Pancreas (tissue), 10 donors: ENCODE results near the gene ANKRD17. TPM values are rescaled to one million over a fixed set of nuclear protein-coding genes. Genes with fewer than 3 reads are reported as not detected.
A peak's percentile ranks its signal among the peaks of the same experiment; 100 is the strongest.

Experiments
- ATAC-seq, 4 donors: fragments of 200-7000 bp; cut with Tn5 transposase; one replicate each; pipeline versions ENCODE4 v1.8.0 to v1.9.1; 2020; ENCODE audit warnings: mild to moderate bottlenecking in 4 of 4, moderate library complexity in 4 of 4
- DNase-seq, 6 donors: peaks; one replicate each; pipeline ENCODE4 v3.0.0-alpha.2; 2020
- FAIRE-seq: peaks from 2 replicates; lab custom pipeline; 2012; peaks lifted over from hg19 to GRCh38; lab: Jason Lieb, UNC
- H3K27ac ChIP-seq, 4 donors: fragments of 200-600 bp; sonication (generic); 1 replicate in 3 of 4; 2 replicates in 1 of 4; pipeline versions ENCODE4 v1.5.0 to v1.8.0; 2020
- H3K27me3 ChIP-seq, 4 donors: fragments of 200-600 bp; one replicate each; pipeline ENCODE4 v1.8.0; 2021
- H3K36me3 ChIP-seq, 3 donors: fragments of 200-600 bp; sonication (generic) in 1 of 3; one replicate each; pipeline versions ENCODE4 v1.5.0 to v1.8.0; 2020 to 2021
- H3K4me1 ChIP-seq, 3 donors: fragments of 200-600 bp; one replicate each; pipeline ENCODE4 v1.8.0; 2021
- H3K4me3 ChIP-seq, 4 donors: fragments of 200-600 bp; sonication (generic) in 2 of 4; one replicate each; pipeline versions ENCODE4 v1.5.0 to v1.8.0; 2020 to 2021
- H3K9me3 ChIP-seq, 4 donors: fragments of 200-600 bp; one replicate each; pipeline ENCODE4 v1.8.0; 2021
- CTCF ChIP-seq, 4 donors: fragments of 200-600 bp; sonication (generic) in 3 of 4; IDR thresholded peaks; one replicate each; pipeline versions ENCODE4 v1.5.0 to v1.8.0; 2021; ENCODE audit warnings: antibody characterized with exemption in 4 of 4
- WGBS, 2 donors: extraction: QIAGEN DNeasy Blood & Tissue Kit; methylation state at CpG; one replicate each; pipeline ENCODE4 v1.1.7; 2013; 5-methylcytosine and 5-hydroxymethylcytosine counted together
- intact Hi-C, 3 donors: fragments of 100-400 bp; cut with DNase I; formaldehyde crosslinking; loops; one replicate each; pipeline versions ENCODE4 v1.11.1 to v1.14.2; 2022
- polyA plus RNA-seq, 2 donors: library from polyadenylated mRNA; stranded (reverse); fragments of 200-250 nt; gene quantifications; one replicate each; pipeline ENCODE4 v1.2.3, GENCODE V29; 2013
- total RNA-seq, 6 donors: library from RNA; stranded (reverse); fragmentation: NEBNext Ultra II Directional in 4 of 6; extraction: Animal tissue kit (Norgen Biotek cat#: 25700) in 4 of 6; gene quantifications; one replicate each; pipeline versions ENCODE4 v1.2.1 to v1.2.4, GENCODE V29; 2021 to 2023
- donor health status: healthy with polysubstance abuse.
- donor health status: DM: no; HTN: no; CAD: no; lungs with moderate emphysema.
- donor health status: DM: no; HTN: no; CAD: no.
- donor health status: control.
- donor health status: control.
- donor health status: Bipolar disorder and iron deficiency.
- donor health status: DM: yes; HTN: yes; CAD: no.
- donor health status: DM: no; HTN: no; CAD: no.
- donor health status: DM: no; HTN: no; CAD: no.
- donor health status: DM: yes; HTN: yes; CAD: no.

Gene ANKRD17
- total and polyA plus RNA-seq, 8 donors: 7.7 to 45.8 (median 31.0) TPM

DNA sequence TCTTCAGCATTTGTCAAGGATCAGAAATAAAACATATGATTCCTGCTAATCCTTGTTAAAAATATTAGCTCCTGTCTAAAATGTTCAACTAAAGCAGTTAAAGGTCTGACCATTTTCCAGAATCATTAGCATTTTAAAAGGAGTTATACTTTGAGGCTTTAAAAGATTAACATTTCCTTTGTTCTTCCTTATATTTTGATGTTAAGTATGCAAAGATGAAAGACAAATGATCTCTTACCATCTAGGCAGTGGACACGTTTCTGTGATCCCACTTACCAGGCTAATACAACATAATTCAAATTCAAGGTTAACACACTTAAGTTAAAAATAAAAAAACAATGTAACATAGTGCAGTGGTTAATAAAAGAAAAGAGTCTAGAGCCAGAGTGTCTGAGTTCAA lies 127.3 kb downstream of the ANKRD17 start:
- Histone ChIP-seq H3K4me3 (no peak overlapping the region), H3K9me3 (no peaks in the 10 kb centered on the region), H3K4me1 (no peaks in the 10 kb centered on the region), H3K36me3 (peaks cover 0 to 26% (median 11%) of the 10 kb centered on the region in 3 donors), H3K27me3 (no peaks in the 10 kb centered on the region), H3K27ac (no peak overlapping the region)
- no peak for ATAC-seq
- WGBS, 2 donors: 71 to 83% methylated on average over 1 of the region's 1 CpG
- no peak for DNase-seq
- no peak for TF ChIP-seq CTCF (IDR thresholded peaks at IDR 0.05)
- intact Hi-C loops: no loop called here
- FAIRE-seq: no peak

- H3K4me1 ChIP-seq: no peaks in the 10 kb centered on the region
- intact Hi-C loops: no loop called here
- FAIRE-seq: no peak
- TF ChIP-seq CTCF (IDR thresholded peaks at IDR 0.05): no peak
- no peak overlapping the region for H3K4me3 ChIP-seq
- DNase-seq: no peak
- H3K27me3 ChIP-seq: no peaks in the 10 kb centered on the region
- H3K36me3 ChIP-seq: peaks cover 0 to 29% (median 5%) of the 10 kb centered on the region in 3 donors
- ATAC-seq: no peak
- H3K9me3 ChIP-seq: no peaks in the 10 kb centered on the region
- H3K27ac ChIP-seq: no peak overlapping the region
- WGBS, 2 donors: 99 to 100% methylated on average over 1 of the region's 1 CpG
Measured at GRCh38 chr4:73129319-73129718, 129.3 kb downstream of the ANKRD17 start.

- H3K27ac ChIP-seq: no peak overlapping the region
- 73 to 79% methylated on average over 3 of the region's 3 CpGs for WGBS, 2 donors
- H3K4me3 ChIP-seq: no peak overlapping the region
- no peak for TF ChIP-seq CTCF (IDR thresholded peaks at IDR 0.05)
- H3K9me3 ChIP-seq: no peaks in the 10 kb centered on the region
- no peaks in the 10 kb centered on the region for H3K27me3 ChIP-seq
- no peak for FAIRE-seq
- intact Hi-C loops: no loop called here
- ATAC-seq: peak in 2 of 4 donors; percentile 47 to 49
- peaks cover 0 to 29% (median 5%) of the 10 kb centered on the region in 3 donors for H3K36me3 ChIP-seq
- DNase-seq: no peak
- no peaks in the 10 kb centered on the region for H3K4me1 ChIP-seq
Measured at GRCh38 chr4:73127839-73128453, 130.7 kb downstream of the ANKRD17 start.

DNA sequence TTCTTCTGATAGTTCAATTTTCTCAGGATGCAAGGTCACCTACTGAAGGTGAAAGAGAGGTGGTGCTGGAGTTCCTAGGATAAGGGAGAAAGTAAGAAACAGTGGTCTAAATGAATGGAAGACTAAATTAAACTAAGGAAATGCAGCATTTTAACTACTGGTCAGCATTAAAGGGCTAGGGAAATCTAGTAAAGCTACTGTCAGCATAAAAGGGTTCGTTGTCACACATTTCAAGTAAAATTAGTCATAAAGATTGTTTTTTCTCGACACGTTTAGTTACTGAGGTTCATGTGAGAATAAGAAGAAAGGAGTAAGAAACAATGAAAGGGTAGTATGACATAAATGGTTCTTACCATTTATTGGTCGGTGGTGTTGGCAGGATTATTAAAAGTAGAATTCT lies 149.1 kb downstream of the ANKRD17 start:
- no peak overlapping the region for H3K4me3 ChIP-seq
- H3K27ac ChIP-seq: no peak overlapping the region
- TF ChIP-seq CTCF (IDR thresholded peaks at IDR 0.05): no peak
- H3K27me3 ChIP-seq: no peaks in the 10 kb centered on the region
- no peaks in the 10 kb centered on the region for H3K4me1 ChIP-seq
- intact Hi-C loops: no loop called here
- DNase-seq: no peak
- H3K36me3 ChIP-seq: peaks cover 0 to 24% (median 9%) of the 10 kb centered on the region in 3 donors
- FAIRE-seq: no peak
- 92 to 96% methylated on average over 4 of the region's 4 CpGs for WGBS, 2 donors
- H3K9me3 ChIP-seq: no peaks in the 10 kb centered on the region
- ATAC-seq: no peak

DNA sequence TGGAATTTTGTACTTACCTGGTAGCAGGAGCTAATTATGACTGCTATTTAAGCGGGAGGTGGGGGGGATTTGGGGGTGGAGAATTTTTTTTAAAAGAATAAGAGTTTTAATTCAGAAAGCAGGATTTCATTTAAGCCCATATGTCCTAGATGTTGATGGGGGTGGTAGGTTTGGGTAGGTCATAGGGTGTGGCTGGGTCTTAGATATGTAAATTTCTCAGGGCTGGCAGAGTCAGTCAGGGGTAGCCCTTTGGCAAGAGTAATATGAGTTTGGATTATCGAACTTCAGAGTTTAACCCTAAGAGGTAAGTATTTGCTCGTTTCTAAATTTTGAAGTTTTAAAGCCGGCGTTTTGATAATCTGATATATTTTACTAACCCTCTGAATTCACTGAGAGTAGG lies 153.9 kb downstream of the ANKRD17 start:
- DNase-seq: no peak
- H3K36me3 ChIP-seq: peaks cover 0 to 31% (median 4%) of the 10 kb centered on the region in 3 donors
- no peak for FAIRE-seq
- H3K27me3 ChIP-seq: no peaks in the 10 kb centered on the region
- TF ChIP-seq CTCF (IDR thresholded peaks at IDR 0.05): no peak
- intact Hi-C loops: no loop called here
- H3K4me1 ChIP-seq: no peaks in the 10 kb centered on the region
- WGBS, 2 donors: 90 to 93% methylated on average over 5 of the region's 5 CpGs
- no peak overlapping the region for H3K27ac ChIP-seq
- H3K9me3 ChIP-seq: no peaks in the 10 kb centered on the region
- H3K4me3 ChIP-seq: no peak overlapping the region
- no peak for ATAC-seq
